Mononuclear cell (primary cell): Measurements from ENCODE around the gene AGO1. TPM values are rescaled to one million over a fixed set of nuclear protein-coding genes. Genes with fewer than 3 reads are reported as not detected.
A peak's percentile ranks its signal among the peaks of the same experiment; 100 is the strongest.

Experiments
- H3K27me3 ChIP-seq: 2 replicates; pipeline ENCODE4 v1.6.0; 2011; ENCODE audit warnings: low read length, control low read depth; ENCODE audit not compliant: insufficient read depth
- H3K4me1 ChIP-seq: 2 replicates; pipeline ENCODE4 v1.5.1; 2011; ENCODE audit warnings: mild to moderate bottlenecking, low read length, control low read depth; ENCODE audit not compliant: insufficient read depth
- H3K4me3 ChIP-seq: 2 replicates; pipeline ENCODE4 v1.5.1; 2011; ENCODE audit warnings: mild to moderate bottlenecking, low read length, moderate library complexity
- H3K9me3 ChIP-seq: 2 replicates; pipeline ENCODE4 v1.5.1; 2011; ENCODE audit warnings: low read depth, mild to moderate bottlenecking, control low read depth, low read length
- total RNA-seq: library from RNA; depleted of rRNA; stranded (reverse); fragments of >200 nt; gene quantifications from one replicate; pipeline ENCODE4 v1.2.3, GENCODE V29; 2012

Gene AGO1
- total RNA-seq = 19.0 TPM

DNA sequence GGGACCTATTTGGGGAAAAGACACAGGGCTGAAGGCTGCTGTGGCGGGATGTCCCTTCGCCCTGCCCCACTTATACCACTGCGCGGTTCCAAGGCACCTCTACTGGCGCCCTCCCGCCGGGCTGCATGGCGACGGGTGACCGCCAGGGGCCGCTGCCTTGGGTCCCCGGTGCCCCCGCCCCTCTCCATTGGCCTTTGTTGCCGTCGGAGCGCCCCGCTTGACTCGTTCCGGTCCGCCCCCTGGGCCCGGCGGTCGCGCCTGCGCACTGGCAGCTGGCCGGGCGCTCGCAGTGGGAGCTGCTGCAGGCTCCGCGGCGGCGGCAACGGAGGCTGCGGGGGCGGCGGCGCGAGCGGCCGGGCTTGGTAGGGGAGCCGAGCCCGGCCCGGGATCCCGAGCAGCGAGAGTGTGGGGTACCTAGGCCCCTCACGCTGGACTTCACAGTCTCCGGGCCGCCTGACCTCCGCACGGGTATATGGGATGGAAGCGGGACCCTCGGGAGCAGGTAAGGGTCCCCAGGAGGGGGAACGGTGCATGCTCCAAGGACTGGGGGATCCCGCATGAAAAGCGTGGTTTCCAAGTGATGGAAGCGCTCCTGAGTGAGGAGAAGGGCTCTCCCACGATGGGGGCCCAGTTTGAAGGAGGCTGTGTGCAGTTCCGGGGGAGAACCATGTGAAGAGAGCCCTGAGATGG lies at the start of gene AGO1:
Gene AGO1, plus strand, starts transcription at position 265 of the 690 bp plus-strand sequence. Its CDS starts 213 bp downstream, at position 478.
- peaks cover 52% of the 10 kb centered on the region for H3K4me1 ChIP-seq
- H3K9me3 ChIP-seq = no peaks in the 10 kb centered on the region
- peak within 1 kb of the TSS; percentile 100 for H3K4me3 ChIP-seq

DNA sequence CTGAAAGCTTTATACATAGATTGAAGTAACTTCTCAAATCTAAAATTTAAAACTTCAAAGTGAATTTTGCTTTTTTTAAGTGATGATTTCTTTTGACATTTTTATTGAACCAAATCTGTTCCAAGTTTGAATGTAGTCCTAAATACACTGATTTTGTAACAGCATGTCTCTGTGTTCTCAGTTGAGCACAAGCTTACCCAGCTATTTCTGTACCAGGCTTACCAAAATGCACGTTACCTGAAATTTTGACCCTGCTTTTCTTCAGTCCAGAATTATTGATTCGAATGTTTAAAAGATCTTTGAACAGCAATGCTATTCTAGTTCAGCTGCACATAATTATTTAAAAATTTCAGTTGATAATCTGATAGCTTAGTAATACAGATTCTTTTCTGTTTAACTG lies 49.6 kb upstream of the AGO1 start:
- Histone ChIP-seq H3K4me1 (peaks cover 12% of the 10 kb centered on the region), H3K27me3 (no peaks in the 10 kb centered on the region), H3K4me3 (no peak overlapping the region), H3K9me3 (no peaks in the 10 kb centered on the region)

More for the DNA sequence above, at the start of gene AGO1:
- H3K27me3 ChIP-seq = no peaks in the 10 kb centered on the region

GRCh38 chr1:35834218-35834617 lies 48.8 kb upstream of the AGO1 start:
- peaks cover 20% of the 10 kb centered on the region for H3K4me1 ChIP-seq
- H3K27me3 ChIP-seq = no peaks in the 10 kb centered on the region
- no peak overlapping the region for H3K4me3 ChIP-seq
- H3K9me3 ChIP-seq = no peaks in the 10 kb centered on the region

GRCh38 chr1:35835398-35835797 lies 47.6 kb upstream of the AGO1 start:
- no peaks in the 10 kb centered on the region for H3K27me3 ChIP-seq
- peaks cover 20% of the 10 kb centered on the region for H3K4me1 ChIP-seq
- H3K9me3 ChIP-seq = no peaks in the 10 kb centered on the region
- no peak overlapping the region for H3K4me3 ChIP-seq

DNA sequence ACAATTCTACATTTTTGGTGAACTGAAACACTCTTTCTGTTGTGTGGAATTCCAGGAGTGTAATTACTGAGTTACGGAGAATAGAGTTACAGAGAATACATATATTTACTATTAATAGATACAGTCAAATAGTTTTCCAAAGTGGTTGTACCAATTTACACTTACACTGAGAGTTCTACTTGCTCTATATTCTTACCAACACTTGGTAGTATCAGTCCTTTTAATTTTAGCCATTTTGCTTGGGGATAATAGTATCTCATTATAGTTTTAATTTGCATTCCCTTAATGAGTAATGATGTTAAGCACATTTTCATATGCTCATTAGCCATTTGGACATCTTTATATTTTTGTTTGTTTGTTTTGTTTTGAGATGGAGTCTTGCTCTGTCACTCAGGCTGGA lies 46.3 kb upstream of the AGO1 start:
- Histone ChIP-seq H3K4me1 (peaks cover 20% of the 10 kb centered on the region), H3K4me3 (no peak overlapping the region), H3K27me3 (no peaks in the 10 kb centered on the region), H3K9me3 (no peaks in the 10 kb centered on the region)

- H3K4me3 ChIP-seq = no peak overlapping the region
- no peaks in the 10 kb centered on the region for H3K9me3 ChIP-seq
- no peaks in the 10 kb centered on the region for H3K27me3 ChIP-seq
- H3K4me1 ChIP-seq = peaks cover 20% of the 10 kb centered on the region
These were observed 44.2 kb upstream of the AGO1 start for GRCh38 chr1:35838693-35839245.

DNA sequence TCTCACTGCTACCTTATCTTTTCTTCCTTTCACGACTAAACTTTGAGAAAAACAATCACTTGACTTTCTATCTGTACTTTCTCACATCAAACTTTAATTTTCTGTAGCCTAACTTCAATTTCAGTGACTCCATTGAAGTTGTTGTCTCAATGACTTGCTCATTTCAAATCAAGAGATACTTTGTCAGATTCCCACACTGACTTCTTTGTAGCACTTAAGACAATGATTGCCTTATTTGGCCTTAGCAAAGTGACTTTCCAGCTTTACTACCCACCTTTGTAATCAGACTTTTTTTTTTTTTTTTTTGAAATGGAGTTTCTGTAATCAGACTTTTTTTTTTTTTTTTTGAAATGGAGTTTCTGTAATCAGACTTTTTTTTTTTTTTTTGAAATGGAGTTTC lies 38.2 kb upstream of the AGO1 start:
- no peak overlapping the region for H3K4me3 ChIP-seq
- no peaks in the 10 kb centered on the region for H3K27me3 ChIP-seq
- no peaks in the 10 kb centered on the region for H3K9me3 ChIP-seq
- H3K4me1 ChIP-seq = peaks cover 11% of the 10 kb centered on the region

GRCh38 chr1:35845766-35846165 lies 37.2 kb upstream of the AGO1 start:
- Histone ChIP-seq H3K27me3 (no peaks in the 10 kb centered on the region), H3K4me3 (no peak overlapping the region), H3K4me1 (peaks cover 11% of the 10 kb centered on the region), H3K9me3 (no peaks in the 10 kb centered on the region)

GRCh38 chr1:35847935-35848565 lies 35.0 kb upstream of the AGO1 start:
- Histone ChIP-seq H3K4me3 (no peak overlapping the region), H3K9me3 (no peaks in the 10 kb centered on the region), H3K4me1 (peaks cover 11% of the 10 kb centered on the region), H3K27me3 (no peaks in the 10 kb centered on the region)

DNA sequence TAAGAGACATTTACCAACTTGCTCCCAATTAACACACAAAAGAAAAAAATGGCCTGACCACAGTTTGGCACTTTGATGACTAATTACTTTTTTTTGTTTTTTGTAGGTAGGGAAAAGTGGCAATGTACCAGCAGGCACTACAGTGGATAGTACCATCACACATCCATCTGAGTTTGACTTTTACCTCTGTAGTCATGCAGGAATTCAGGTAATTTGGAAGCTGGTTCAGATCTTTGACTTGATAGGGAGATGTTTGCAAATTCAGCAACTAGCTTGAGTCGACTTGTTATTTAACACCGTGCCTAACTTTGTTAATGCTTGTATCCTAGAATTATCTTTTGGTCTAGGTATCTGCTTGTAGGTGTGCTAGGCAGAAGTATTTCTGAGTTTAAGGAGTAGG lies 33.0 kb upstream of the AGO1 start:
- Histone ChIP-seq H3K27me3 (no peaks in the 10 kb centered on the region), H3K4me1 (peaks cover 11% of the 10 kb centered on the region), H3K4me3 (no peak overlapping the region)

GRCh38 chr1:35850716-35851115 lies 32.3 kb upstream of the AGO1 start:
- Histone ChIP-seq H3K9me3 (no peaks in the 10 kb centered on the region), H3K4me1 (peaks cover 11% of the 10 kb centered on the region), H3K27me3 (no peaks in the 10 kb centered on the region), H3K4me3 (no peak overlapping the region)

More for the DNA sequence above, 33.0 kb upstream of the AGO1 start:
- no peaks in the 10 kb centered on the region for H3K9me3 ChIP-seq

- H3K27me3 ChIP-seq = no peaks in the 10 kb centered on the region
- H3K9me3 ChIP-seq = no peaks in the 10 kb centered on the region
- H3K4me3 ChIP-seq = no peak overlapping the region
- H3K4me1 ChIP-seq = peaks cover 11% of the 10 kb centered on the region
These were observed 31.7 kb upstream of the AGO1 start for GRCh38 chr1:35851132-35851869.

- Histone ChIP-seq H3K4me3 (no peak overlapping the region), H3K27me3 (no peaks in the 10 kb centered on the region), H3K4me1 (peaks cover 11% of the 10 kb centered on the region), H3K9me3 (no peaks in the 10 kb centered on the region)
These were observed 30.8 kb upstream of the AGO1 start for GRCh38 chr1:35852241-35852640.

- Histone ChIP-seq H3K4me3 (no peak overlapping the region), H3K27me3 (no peaks in the 10 kb centered on the region), H3K4me1 (peaks cover 9% of the 10 kb centered on the region), H3K9me3 (no peaks in the 10 kb centered on the region)
These were observed 27.9 kb upstream of the AGO1 start for GRCh38 chr1:35854989-35855700.

DNA sequence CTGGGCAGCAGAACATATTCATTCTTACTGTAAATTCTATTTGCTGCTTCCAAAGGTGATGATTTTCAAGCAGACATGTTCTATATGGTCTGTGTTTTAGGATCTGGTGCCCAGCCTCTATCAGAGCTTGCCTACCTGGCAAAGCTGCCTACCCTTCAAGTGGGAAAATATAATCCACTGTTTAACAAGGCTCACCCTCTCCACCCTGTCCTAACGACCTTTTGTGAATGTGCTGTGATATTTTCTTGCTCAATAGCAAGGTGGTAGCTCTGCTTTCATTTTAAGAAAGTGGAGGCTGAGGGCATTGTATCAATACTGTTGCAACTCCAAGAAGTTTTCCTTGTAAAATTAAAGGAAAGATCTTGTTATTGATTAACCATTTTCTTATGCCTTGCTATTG lies 26.0 kb upstream of the AGO1 start:
- H3K9me3 ChIP-seq = no peaks in the 10 kb centered on the region
- no peaks in the 10 kb centered on the region for H3K27me3 ChIP-seq
- peaks cover 27% of the 10 kb centered on the region for H3K4me1 ChIP-seq
- no peak overlapping the region for H3K4me3 ChIP-seq
